GOT3 (cell line): Measurements from ENCODE around the gene TSPAN9.

Experiments
- DNase-seq: peaks from one replicate; lab custom pipeline; 2025; ENCODE audit warnings: mixed read lengths; lab: John Stamatoyannopoulos, UW

Gene TSPAN9

GRCh38 chr12:3316776-3317480 is 239.7 kb downstream of the TSPAN9 start:
- no peak for DNase-seq

- DNase-seq, result no peak
Measured at GRCh38 chr12:3317481-3317815, 240.3 kb downstream of the TSPAN9 start.

- DNase-seq, result no peak
Measured at GRCh38 chr12:3317841-3318501, 240.8 kb downstream of the TSPAN9 start.

DNA sequence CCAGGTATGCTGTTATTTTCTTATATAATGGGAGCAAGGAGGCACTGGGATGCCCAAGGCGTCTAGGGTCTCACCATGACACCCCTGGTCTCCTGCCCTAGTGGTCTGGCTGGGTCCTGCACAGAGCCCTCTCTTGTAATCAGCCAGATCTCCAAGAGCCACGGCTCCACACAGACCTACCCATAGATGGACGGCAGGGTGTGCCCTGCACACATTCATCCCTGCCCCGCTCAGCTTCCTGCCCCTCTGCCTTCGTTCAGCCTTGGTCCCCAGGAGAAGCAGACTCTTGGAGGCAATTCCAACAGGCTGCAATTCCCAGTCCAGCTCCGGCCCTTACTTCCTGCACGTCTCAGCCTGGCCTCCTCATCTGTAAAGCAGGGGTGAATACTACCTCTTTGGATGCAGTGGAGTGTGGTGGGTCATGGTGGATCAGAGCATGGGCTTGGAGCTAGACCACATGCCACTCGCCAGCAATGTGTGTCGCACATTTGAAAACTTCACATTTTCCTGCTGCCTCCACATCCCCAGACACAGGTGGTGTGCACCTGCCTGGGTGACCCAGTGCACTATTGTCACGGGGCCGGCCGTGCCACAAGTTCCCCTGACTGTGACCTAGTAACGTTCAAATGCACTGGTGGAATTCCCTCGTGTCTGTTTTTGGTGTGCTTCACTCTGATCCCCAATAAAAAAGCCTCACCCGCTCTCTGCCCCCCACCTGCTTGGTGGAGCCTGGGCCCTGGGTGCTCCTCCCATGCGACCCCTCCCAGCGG is 242.7 kb downstream of the TSPAN9 start:
- DNase-seq, result no peak

GRCh38 chr12:3320881-3321509 is 243.8 kb downstream of the TSPAN9 start:
- no peak for DNase-seq

DNA sequence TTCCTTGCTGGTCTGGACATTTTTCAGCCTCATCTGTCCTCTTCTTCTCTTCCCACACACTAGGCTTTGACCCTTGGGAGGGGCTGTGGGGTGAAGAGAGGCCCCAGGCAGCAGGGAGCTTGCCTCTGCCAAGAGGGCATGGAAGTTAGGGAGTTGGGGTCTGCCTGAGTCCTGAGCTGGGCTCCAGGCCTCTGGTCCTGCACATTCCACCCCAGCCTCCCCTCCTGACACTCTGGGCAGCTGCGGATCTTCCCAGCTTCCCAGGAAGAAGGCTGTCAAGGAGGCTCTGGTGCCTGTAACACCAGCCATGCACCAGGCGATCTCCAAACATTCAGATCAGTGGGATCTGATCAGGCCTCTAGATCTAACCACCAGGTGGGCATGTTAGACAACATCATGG is 244.7 kb downstream of the TSPAN9 start:
- no peak for DNase-seq

- no peak for DNase-seq
Measured at GRCh38 chr12:3323002-3323685, 246.0 kb downstream of the TSPAN9 start.

DNA sequence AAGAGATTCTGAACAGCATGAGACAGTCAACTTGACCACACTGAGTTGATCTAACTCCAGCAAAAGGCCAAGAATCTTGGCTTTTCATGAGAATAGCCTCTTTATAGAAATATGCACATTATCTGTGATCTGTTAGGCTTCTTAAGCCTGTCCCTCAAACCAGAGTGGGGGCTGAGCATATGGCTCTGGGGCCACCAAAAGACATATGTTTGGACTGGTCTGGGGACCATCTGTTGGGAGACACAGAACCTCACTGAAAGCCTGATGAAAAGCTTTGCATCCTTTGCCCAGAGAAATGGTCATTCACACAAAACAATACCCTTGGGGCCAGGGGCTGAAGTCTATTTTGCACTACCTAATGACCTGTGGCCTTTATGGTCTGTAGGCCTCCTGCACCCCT is 248.6 kb downstream of the TSPAN9 start:
- DNase-seq, result no peak

DNA sequence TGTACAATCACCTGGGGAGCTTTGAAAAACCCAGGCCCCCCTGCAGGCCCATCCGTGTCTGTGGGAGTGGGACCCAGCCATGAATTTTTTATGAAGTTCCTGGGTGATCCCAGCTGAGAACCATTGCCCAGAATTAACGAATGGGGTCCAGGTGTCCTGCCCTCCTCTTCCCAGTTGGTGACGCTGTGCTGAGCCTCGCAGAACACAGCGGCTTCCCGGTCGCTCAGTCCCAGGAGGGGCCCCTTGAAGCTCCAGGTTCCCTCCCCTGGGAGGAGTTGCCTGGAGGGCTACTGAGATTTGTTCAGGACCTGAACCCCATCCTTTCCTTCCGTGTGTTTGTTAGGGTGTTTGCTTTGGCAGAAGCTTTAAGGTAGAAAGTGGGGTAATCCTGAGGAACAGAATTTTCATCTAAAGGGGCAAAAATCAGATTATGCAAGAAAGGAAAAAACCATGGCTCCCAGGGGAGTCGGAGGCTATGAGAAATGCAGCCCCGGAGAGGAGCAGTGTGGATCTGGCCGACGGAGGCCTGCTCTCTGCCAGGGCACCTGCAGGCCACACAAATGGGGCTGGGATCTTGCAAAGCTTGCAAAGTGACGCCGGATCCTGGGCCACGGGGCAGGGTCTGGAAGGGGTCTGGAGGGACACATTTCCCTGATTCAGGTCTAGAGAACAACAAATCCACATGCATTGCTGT is 249.1 kb downstream of the TSPAN9 start:
- no peak for DNase-seq

GRCh38 chr12:3326850-3327780 is 249.9 kb downstream of the TSPAN9 start:
- DNase-seq, result no peak

DNA sequence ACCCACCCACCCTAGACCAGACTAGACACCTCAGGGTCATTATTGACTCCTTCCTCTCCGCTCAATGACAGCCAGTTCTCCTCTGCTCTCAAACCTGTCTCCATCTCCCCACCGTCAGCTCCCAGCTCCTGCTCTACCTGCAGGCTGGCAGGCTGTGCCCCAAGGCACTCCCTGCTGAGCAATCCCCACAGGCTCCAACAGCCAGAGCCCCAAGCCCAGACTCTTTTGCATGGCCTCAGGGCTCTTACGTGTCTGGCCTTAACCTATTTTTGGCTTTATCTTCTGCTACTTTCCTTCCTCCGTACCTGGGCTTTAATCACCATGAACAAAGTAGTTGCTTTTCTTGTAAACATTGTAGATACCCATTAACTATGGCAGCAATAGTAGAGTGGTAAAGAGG is 250.9 kb downstream of the TSPAN9 start:
- DNase-seq, result no peak

DNA sequence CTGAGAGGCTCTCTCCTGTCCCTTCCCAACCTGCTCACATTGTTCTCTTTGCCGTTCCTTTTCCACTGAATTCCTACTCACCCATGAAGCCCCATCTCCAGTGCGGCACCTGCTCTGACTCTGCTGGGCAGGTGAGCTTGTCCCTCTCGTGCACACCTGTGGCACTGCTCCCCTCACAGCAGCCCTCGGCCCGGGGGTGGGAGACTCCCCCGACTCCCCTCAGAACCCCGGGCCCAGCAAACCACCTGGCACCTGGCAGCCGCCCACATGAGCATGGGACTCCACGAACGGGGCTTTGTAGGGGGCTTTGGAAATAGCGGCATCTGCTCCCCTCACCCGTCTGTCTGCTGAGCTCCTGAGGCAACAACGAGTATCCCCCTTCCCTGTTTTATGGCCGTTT is 251.4 kb downstream of the TSPAN9 start:
- DNase-seq, result no peak

DNA sequence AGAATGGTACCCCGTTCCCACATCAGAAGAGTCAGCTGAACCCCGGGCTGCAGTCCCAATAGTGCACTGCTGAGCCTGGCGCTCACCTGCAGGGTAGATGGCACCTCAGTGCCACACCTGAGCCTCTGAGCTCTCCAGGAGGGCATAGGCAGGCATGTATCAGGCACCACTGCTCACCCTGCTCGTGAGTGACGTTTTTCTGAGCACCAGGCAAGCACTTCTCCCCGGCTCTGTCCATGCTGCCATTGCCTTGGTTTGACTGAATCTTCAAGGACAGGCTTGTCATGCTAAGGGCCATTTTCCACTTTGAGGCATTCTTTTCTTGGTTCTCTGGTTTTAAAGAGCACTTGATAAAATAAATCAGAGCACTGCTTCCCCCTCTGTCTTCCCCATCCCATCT is 252.2 kb downstream of the TSPAN9 start:
- no peak for DNase-seq

DNA sequence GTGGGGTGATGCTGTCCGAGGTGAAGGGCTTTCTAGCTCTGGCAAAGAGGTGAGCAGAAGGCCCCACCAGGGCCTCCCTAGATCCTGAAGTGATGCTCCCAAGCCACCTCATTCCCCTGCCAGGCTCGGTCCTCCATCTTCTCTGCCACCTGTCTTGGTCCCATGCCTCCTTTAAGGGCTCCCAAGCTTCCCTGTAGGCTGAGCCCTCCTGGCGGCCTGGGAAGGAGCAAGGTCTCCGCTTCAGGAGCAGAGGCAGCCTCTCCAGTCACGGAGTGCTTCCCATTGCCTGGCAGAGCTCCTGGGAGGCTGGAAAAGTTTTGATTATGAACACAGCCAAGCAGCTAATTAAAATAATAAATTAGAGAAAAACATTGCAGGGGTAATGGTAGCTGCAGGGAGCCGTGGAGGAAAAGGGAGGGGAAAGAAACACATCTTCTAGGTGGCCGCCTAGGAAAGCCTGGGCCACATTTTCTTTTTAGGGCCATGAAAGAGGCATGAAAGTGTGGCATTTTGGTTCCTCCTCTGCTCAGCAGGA is 253.9 kb downstream of the TSPAN9 start:
- no peak for DNase-seq

DNA sequence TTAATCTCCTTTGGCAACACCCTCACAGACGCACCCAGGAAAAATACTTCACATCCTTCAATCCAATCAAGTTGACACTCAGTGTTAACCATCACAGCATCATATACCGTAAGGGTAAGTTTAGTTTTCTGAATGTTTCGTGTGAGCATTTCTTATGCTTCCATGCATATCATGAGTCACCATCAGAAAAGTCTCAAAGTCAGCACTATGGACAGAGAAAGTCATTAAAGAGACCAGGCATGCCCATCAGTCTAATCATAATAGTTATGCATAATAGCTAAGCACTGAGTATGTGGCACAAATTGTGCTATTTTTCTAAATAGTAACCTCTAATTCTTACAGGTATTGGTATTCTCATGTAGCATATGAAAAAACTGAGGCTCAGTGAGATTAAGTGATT is 255.0 kb downstream of the TSPAN9 start:
- DNase-seq, result no peak

DNA sequence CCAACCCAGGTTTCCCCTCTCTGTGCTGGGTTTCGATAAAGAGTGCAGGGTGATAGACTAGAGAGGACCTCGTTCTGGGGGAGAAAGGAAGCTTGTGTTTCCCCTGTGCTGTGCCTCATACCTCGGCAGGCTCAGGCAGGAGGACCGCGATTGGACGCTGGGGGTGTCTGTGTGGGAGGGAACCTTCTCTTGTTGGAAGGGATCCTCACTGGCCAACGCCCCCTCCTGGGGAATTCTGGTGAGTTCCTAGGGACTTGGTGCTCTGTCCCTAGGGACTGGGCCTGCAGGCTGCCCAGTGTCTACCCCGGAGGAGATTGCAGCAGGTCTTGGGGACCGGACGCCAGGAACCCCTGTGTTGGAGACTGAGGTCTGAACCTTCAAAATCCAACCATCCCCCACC is 256.4 kb downstream of the TSPAN9 start:
- no peak for DNase-seq

DNA sequence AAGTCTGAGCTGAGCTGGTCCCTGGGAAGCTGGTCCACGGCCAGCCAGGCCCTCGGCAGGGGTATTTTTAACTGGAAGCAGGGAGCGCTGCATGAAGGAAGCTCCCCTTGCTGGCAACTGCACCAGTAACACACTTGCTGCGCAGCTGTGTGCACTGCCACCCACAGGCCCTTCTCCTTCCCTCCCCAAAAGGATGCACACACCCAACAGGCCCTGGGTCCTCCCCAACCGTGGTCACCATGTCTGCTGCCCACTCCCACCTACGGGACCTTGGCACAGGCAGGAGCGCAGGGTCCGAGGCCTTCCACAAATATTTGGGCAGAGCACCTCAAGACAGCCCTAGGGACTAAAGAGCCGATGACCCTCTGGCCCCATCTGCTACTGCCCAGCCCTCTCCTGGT is 256.8 kb downstream of the TSPAN9 start:
- DNase-seq, result no peak

DNA sequence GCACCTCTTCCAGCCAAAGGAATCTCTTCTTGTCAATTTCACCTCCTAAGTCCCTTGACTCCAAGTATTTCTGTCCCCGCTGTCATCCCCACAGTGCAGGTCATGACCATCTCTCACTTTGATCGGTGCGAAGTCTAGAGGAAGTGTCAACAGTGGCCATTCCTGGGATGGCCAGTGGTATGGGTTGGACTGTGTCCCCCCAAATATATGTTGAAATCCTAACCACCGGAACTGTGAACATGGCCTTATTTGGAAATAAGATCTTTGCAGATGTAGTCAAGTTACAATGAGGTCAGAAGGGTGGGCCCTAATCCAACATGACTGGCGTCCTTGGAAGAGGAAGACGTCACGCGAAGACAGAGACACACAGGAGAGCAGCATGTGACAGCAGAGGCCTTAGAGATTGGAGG is 257.9 kb downstream of the TSPAN9 start:
- no peak for DNase-seq
